ENCODE measurements around the gene CACNG1.

GRCh38 chr17:67025216-67025792 is 19.1 kb upstream of the CACNG1 start:
- TF ChIP-seq CTCF (IDR thresholded peaks at IDR 0.05; ENCODE audit: low read depth, low read length) (no peak), POLR2A (IDR thresholded peaks at IDR 0.05; ENCODE audit: extremely low read depth, insufficient read length) (no peak)
